Breast epithelium (tissue), 3 donors: ENCODE measurements around the gene PRR7.

Experiments used
- POLR2A ChIP-seq: fragments of 450-650 bp; IDR thresholded peaks from one replicate; pipeline ENCODE4 v1.6.1; 2016; ENCODE audit warnings: antibody characterized with exemption, mild to moderate bottlenecking, moderate library complexity
- POLR2AphosphoS5 ChIP-seq, 3 donors: sonication (generic); formaldehyde crosslinking; IDR thresholded peaks; one replicate each; pipeline ENCODE4 v1.6.1; 2017; ENCODE audit warnings: antibody characterized with exemption in 3 of 3
- TF ChIP-seq, protein P1 (sequence below), 3 donors: fragments of 450-650 bp; IDR thresholded peaks; one replicate each; pipeline ENCODE4 v1.5.1; 2016 to 2017; ENCODE audit warnings: antibody characterized with exemption in 3 of 3, mild to moderate bottlenecking in 3 of 3, moderate library complexity in 3 of 3

DNA sequence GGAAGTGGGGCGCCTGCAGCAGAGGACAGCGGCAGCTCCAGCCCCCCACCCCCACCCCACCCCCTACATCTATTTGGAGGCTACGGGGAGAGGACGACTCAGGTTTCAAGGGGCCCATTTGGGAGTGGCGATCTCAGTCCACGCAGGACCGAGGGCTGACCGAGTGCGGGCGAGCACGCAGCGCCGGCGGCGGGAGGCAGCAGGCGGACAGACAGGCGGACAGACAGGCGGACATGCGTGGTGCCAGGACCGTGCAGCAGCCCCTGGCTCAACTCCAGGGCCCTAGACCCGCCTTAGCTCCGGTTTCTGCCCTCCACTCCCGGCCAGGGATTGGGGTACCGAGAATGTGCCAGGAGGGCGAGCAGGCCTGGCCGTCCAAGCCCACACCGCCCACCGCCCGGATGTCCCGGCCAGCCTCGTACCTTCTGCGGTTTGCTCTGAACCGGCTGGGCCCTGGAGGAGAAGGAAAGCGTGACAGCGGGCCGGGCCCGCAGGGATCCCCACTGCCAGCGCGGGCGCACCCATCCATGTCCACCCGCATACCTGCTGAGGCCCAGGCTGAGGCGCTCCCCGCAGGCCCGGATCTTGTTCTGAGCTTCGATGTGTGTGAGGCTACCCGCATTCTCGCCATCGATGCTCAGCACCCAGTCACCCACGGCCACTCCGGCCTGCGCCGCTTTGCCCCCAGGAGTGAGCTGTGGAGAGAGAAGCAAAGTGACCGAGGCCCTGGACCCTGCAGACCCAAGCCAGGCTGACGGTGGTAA, 45.6 kb downstream of the PRR7 start:
- TF ChIP-seq POLR2A = no peak
- TF ChIP-seq, protein P1, sequence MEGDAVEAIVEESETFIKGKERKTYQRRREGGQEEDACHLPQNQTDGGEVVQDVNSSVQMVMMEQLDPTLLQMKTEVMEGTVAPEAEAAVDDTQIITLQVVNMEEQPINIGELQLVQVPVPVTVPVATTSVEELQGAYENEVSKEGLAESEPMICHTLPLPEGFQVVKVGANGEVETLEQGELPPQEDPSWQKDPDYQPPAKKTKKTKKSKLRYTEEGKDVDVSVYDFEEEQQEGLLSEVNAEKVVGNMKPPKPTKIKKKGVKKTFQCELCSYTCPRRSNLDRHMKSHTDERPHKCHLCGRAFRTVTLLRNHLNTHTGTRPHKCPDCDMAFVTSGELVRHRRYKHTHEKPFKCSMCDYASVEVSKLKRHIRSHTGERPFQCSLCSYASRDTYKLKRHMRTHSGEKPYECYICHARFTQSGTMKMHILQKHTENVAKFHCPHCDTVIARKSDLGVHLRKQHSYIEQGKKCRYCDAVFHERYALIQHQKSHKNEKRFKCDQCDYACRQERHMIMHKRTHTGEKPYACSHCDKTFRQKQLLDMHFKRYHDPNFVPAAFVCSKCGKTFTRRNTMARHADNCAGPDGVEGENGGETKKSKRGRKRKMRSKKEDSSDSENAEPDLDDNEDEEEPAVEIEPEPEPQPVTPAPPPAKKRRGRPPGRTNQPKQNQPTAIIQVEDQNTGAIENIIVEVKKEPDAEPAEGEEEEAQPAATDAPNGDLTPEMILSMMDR (IDR thresholded peaks at IDR 0.05) = no peak
- TF ChIP-seq POLR2AphosphoS5 (IDR thresholded peaks at IDR 0.05) = no peak
